Kidney capillary endothelial cell (primary cell): Measurements from ENCODE around the gene RGS16.
"Not testable (repeated sequence)": the region's sequence is repeated elsewhere in the genome, so short reads cannot be mapped to it uniquely, and the experiment has no call there.

ENCODE experiments used
- DNase-seq: peaks from one replicate; pipeline ENCODE4 v3.0.0-alpha.2; 2018; ENCODE audit warnings: low spot score

RGS16 gene

GRCh38 chr1:182604175-182605164 lies at the start of gene RGS16:
Gene RGS16, minus strand, starts transcription at chr1:182604389. Its CDS starts 130 bp downstream, at chr1:182604259.
- DNase-seq: peak; percentile 75

GRCh38 chr1:182653986-182654385 lies 49.8 kb upstream of the RGS16 start:
- DNase-seq: no peak

- no peak for DNase-seq
Observed at GRCh38 chr1:182652933-182653332, 48.7 kb upstream of the RGS16 start.

- DNase-seq: no peak
Observed at GRCh38 chr1:182651339-182651724, 47.1 kb upstream of the RGS16 start.

- DNase-seq: no peak
Observed at GRCh38 chr1:182650678-182651338, 46.6 kb upstream of the RGS16 start.

- no peak for DNase-seq
Observed at GRCh38 chr1:182649041-182649440, 44.9 kb upstream of the RGS16 start.

- DNase-seq: no peak
Observed at GRCh38 chr1:182646739-182647138, 42.5 kb upstream of the RGS16 start.

- DNase-seq: no peak
Observed at GRCh38 chr1:182644886-182645285, 40.7 kb upstream of the RGS16 start.

- no peak for DNase-seq
Observed at GRCh38 chr1:182643699-182644098, 39.5 kb upstream of the RGS16 start.

- no peak for DNase-seq
Observed at GRCh38 chr1:182642461-182642860, 38.3 kb upstream of the RGS16 start.

GRCh38 chr1:182641561-182641960 lies 37.4 kb upstream of the RGS16 start:
- no peak for DNase-seq

- no peak for DNase-seq
Observed at GRCh38 chr1:182639330-182639729, 35.1 kb upstream of the RGS16 start.

- DNase-seq: no peak
Observed at GRCh38 chr1:182637769-182638168, 33.6 kb upstream of the RGS16 start.

- no peak for DNase-seq
Observed at GRCh38 chr1:182635871-182636270, 31.7 kb upstream of the RGS16 start.

GRCh38 chr1:182634306-182635072 lies 30.3 kb upstream of the RGS16 start:
- no peak for DNase-seq

- no peak for DNase-seq
Observed at GRCh38 chr1:182633657-182634281, 29.6 kb upstream of the RGS16 start.

- DNase-seq: no peak
Observed at GRCh38 chr1:182633031-182633430, 28.8 kb upstream of the RGS16 start.

GRCh38 chr1:182632441-182632857 lies 28.3 kb upstream of the RGS16 start:
- not testable (repeated sequence) for DNase-seq

GRCh38 chr1:182631954-182632353 lies 27.8 kb upstream of the RGS16 start:
- no peak for DNase-seq

GRCh38 chr1:182631053-182631677 lies 27.0 kb upstream of the RGS16 start:
- DNase-seq: no peak

- no peak for DNase-seq
Observed at GRCh38 chr1:182630586-182630985, 26.4 kb upstream of the RGS16 start.
